HFFc6 (cell line): ENCODE data around the gene MYPN. TPM values are rescaled to one million over a fixed set of nuclear protein-coding genes. Genes with fewer than 3 reads are reported as not detected.
"Not testable (repeated sequence)": the region's sequence is repeated elsewhere in the genome, so short reads cannot be mapped to it uniquely, and the experiment has no call there.

ENCODE experiments used
- DNase-seq: peaks from one replicate; pipeline ENCODE4 v3.0.0-alpha.2; 2018
- H3K27ac Mint-ChIP-seq: 2 replicates; pipeline ENCODE4 v1.8.0; 2020; ENCODE audit warnings: mild to moderate bottlenecking, mixed read lengths
- H3K27me3 Mint-ChIP-seq: 2 replicates; pipeline ENCODE4 v1.8.0; 2021; ENCODE audit warnings: mild to moderate bottlenecking, moderate library complexity, mixed read lengths; ENCODE audit not compliant: insufficient read depth
- H3K36me3 Mint-ChIP-seq: 2 replicates; pipeline ENCODE4 v1.8.0; 2021; ENCODE audit warnings: low read depth, mixed read lengths
- H3K4me1 Mint-ChIP-seq: 2 replicates; pipeline ENCODE4 v1.8.0; 2020; ENCODE audit warnings: low read depth, mixed read lengths
- H3K4me3 Mint-ChIP-seq: 2 replicates; pipeline ENCODE4 v1.8.0; 2020; ENCODE audit warnings: mild to moderate bottlenecking, moderate library complexity, mixed read lengths
- H3K9me3 Mint-ChIP-seq: 2 replicates; pipeline ENCODE4 v1.8.0; 2020; ENCODE audit warnings: mild to moderate bottlenecking, mixed read lengths
- CTCF ChIP-seq: fragments of 200-600 bp; sonication (generic); IDR thresholded peaks from 2 replicates; pipeline ENCODE4 v1.5.0; 2021; ENCODE audit warnings: antibody characterized with exemption, mild to moderate bottlenecking
- total RNA-seq, 6 experiments: library from RNA; stranded (reverse); fragmentation: NEBNext Ultra II Directional; extraction: Animal tissue kit (Norgen Biotek cat#: 25700); gene quantifications; 2 replicates in 1 of 6; 3 replicates in 5 of 6; pipeline ENCODE4 v1.2.3, GENCODE V29; 2021

The MYPN gene
- total RNA-seq, 6 experiments from 2014 or later = 70.3 to 89.1 (median 80.1) TPM

DNA sequence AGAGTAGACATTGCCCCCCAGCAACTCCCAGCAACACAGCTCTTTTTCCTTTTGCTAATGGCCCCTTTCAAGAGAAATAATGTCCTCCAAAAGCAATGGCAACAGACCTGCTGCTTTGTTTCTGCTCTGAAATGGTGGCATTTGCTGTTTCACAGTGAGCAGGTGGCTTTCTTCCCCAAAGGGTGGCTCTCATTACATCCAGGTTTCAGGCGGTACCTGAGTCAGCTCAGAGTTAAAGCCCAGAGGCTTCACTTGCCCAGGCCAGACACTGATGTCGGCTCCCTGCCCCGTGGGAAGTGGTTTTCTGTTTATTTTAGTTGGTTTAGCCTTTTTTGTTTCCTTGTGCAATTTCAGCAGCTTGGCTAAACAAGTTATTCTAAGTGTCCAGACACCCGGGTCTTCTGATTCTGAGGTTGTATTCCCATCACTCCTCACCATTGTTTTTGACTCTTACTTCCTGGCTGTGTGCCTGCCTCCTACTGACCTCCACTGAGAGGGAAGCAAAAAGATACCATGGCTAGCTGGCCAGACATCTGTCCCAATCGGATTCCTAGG, 130.4 kb downstream of the MYPN start:
- Mint-ChIP-seq H3K4me3 (no peak overlapping the region), H3K27me3 (peaks cover 19% of the 10 kb centered on the region), H3K4me1 (peaks cover 9% of the 10 kb centered on the region), H3K27ac (no peak overlapping the region), H3K9me3 (no peaks in the 10 kb centered on the region), H3K36me3 (no peaks in the 10 kb centered on the region)
- no peak for DNase-seq
- TF ChIP-seq CTCF = no peak

DNA sequence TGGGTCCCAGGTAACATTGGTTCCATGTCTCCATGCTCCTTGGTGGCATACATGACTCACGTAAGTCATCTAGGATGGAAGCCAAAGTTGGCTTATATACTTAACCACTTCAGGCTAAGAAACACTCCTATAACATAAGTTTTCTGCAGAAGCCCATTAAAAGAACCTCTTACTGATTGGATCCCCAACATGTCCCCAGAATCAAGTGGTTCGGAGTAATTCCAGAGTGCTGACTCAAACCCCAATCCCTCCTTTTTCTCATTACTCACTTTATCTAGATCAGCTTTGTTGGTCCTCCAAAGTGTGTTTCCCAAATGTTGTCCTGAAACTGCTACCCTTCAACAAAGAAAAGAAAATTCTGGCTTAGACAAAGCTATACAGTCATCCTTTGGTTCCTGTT, 132.8 kb downstream of the MYPN start:
- DNase-seq = peak; percentile 33
- peaks cover 21% of the 10 kb centered on the region for H3K27me3 Mint-ChIP-seq
- no peak overlapping the region for H3K27ac Mint-ChIP-seq
- H3K4me1 Mint-ChIP-seq = peaks cover 9% of the 10 kb centered on the region
- no peaks in the 10 kb centered on the region for H3K36me3 Mint-ChIP-seq
- no peak for TF ChIP-seq CTCF
- H3K4me3 Mint-ChIP-seq = no peak overlapping the region
- H3K9me3 Mint-ChIP-seq = no peaks in the 10 kb centered on the region

GRCh38 chr10:68246397-68246796, 137.1 kb downstream of the MYPN start:
- H3K4me1 Mint-ChIP-seq, DNase-seq, H3K9me3 Mint-ChIP-seq, H3K27ac Mint-ChIP-seq, H3K4me3 Mint-ChIP-seq, H3K36me3 Mint-ChIP-seq: not testable (repeated sequence)
- H3K27me3 Mint-ChIP-seq = peaks cover 23% of the 10 kb centered on the region

DNA sequence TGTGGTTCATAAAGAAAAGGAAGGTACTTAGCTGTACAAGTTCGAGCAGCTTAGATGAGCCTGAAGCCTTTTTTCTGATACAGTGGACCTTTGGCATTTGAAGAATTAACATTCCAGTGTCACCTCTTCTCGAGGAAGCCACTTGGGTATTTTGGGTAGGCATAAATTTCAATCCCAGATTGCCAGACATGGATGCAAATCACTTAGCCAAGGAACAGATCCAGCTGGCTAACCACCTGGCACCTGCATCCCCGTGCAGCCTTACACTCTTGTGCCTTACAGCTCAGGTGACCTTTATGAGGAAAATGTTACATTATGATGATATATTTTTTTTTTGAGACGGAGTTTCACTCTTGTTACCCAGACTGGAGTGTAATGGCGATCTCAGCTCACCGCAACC, 138.6 kb downstream of the MYPN start:
- TF ChIP-seq CTCF = no peak
- Mint-ChIP-seq H3K36me3 (no peaks in the 10 kb centered on the region), H3K27me3 (peaks cover 24% of the 10 kb centered on the region), H3K9me3 (no peaks in the 10 kb centered on the region), H3K27ac (no peak overlapping the region), H3K4me3 (no peak overlapping the region), H3K4me1 (no peaks in the 10 kb centered on the region)
- no peak for DNase-seq

DNA sequence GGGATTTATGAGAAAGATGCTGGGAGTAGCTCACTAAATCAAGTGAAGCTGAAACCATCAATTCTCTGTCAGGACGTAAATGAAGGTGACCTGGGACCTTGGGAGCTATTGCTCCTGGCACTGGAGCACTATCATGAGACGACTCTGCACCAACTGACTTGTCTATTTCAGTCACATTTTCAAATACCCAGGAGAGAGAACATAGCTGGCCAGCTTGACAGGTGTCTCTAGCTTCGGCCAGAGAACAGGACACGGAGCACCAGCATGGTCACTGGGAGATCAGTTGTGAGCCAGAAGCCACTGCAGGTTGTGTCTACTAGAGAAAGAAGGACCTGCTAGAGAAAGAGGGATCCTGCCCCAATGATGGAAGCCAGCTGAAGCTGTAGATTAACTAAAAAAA, 140.0 kb downstream of the MYPN start:
- no peaks in the 10 kb centered on the region for H3K36me3 Mint-ChIP-seq
- no peaks in the 10 kb centered on the region for H3K9me3 Mint-ChIP-seq
- H3K4me3 Mint-ChIP-seq = no peak overlapping the region
- no peak for DNase-seq
- H3K27ac Mint-ChIP-seq = no peak overlapping the region
- no peak for TF ChIP-seq CTCF
- H3K27me3 Mint-ChIP-seq = peaks cover 37% of the 10 kb centered on the region
- no peaks in the 10 kb centered on the region for H3K4me1 Mint-ChIP-seq

- no peaks in the 10 kb centered on the region for H3K36me3 Mint-ChIP-seq
- no peak overlapping the region for H3K4me3 Mint-ChIP-seq
- H3K9me3 Mint-ChIP-seq = no peaks in the 10 kb centered on the region
- no peak for DNase-seq
- no peak overlapping the region for H3K27ac Mint-ChIP-seq
- no peaks in the 10 kb centered on the region for H3K4me1 Mint-ChIP-seq
- peaks cover 35% of the 10 kb centered on the region for H3K27me3 Mint-ChIP-seq
- no peak for TF ChIP-seq CTCF
These were observed 141.9 kb downstream of the MYPN start for GRCh38 chr10:68251151-68251550.
